Nephron progenitor cell (in vitro differentiated cells): ENCODE data around the gene DPP6.

Experiments
- DNase-seq: peaks from one replicate; pipeline ENCODE4 v3.0.0; 2021
- H3K27ac Mint-ChIP-seq: 2 replicates; pipeline ENCODE4 v1.8.0; 2021; ENCODE audit warnings: mild to moderate bottlenecking, moderate library complexity, mixed read lengths
- H3K27me3 Mint-ChIP-seq: 2 replicates; pipeline ENCODE4 v1.8.0; 2021; ENCODE audit warnings: mild to moderate bottlenecking, low read depth, mixed read lengths; ENCODE audit not compliant: poor library complexity
- H3K36me3 Mint-ChIP-seq: 2 replicates; pipeline ENCODE4 v1.8.0; 2021; ENCODE audit warnings: low read depth, mixed read lengths
- H3K4me1 Mint-ChIP-seq: 2 replicates; pipeline ENCODE4 v1.8.0; 2021; ENCODE audit warnings: mixed read lengths
- H3K4me3 Mint-ChIP-seq: 2 replicates; pipeline ENCODE4 v1.8.0; 2021; ENCODE audit warnings: mild to moderate bottlenecking, moderate library complexity, mixed read lengths
- H3K9me3 Mint-ChIP-seq: 2 replicates; pipeline ENCODE4 v1.8.0; 2021; ENCODE audit warnings: mild to moderate bottlenecking, moderate library complexity, mixed read lengths
- TF ChIP-seq, protein P1 (sequence below): fragments of 200-600 bp; sonication (generic); IDR thresholded peaks from 2 replicates; pipeline ENCODE4 v1.5.0; 2021; ENCODE audit warnings: antibody characterized with exemption

The DPP6 gene

DNA sequence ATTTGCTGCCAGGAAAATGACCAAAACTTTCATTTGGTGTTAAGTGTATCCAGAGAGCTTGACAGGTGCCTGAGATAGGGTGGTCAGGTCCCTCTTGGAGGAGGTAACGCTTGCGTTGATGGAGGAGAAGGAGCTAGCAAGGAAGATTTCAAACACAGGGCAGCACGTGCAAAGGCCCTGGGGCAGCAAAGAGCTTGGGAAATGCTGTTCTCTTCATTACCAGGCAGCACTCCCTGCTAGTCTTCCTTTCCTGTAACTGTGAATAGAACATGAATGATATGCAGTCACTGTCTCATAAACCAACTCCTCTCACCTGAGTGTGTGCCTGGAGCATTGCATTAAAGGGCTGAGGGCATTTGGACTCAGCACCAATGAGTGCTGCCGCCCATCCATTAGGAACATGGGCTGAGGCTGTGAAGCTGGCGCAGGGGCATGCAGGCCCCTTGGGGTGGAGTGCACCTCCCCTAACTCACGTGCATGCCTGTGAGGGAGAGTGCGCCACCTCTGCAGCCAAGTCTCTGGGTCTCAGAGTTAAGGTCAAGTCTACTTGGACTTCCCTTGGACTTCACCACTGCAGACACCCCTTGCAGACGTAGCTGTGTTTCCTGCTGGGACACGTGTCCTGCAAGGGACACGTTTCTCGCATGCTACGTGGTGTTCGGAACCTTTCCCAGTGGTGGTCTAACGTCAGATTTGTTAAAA, 813.9 kb downstream of the DPP6 start:
- H3K9me3 Mint-ChIP-seq = no peaks in the 10 kb centered on the region
- TF ChIP-seq, protein P1, sequence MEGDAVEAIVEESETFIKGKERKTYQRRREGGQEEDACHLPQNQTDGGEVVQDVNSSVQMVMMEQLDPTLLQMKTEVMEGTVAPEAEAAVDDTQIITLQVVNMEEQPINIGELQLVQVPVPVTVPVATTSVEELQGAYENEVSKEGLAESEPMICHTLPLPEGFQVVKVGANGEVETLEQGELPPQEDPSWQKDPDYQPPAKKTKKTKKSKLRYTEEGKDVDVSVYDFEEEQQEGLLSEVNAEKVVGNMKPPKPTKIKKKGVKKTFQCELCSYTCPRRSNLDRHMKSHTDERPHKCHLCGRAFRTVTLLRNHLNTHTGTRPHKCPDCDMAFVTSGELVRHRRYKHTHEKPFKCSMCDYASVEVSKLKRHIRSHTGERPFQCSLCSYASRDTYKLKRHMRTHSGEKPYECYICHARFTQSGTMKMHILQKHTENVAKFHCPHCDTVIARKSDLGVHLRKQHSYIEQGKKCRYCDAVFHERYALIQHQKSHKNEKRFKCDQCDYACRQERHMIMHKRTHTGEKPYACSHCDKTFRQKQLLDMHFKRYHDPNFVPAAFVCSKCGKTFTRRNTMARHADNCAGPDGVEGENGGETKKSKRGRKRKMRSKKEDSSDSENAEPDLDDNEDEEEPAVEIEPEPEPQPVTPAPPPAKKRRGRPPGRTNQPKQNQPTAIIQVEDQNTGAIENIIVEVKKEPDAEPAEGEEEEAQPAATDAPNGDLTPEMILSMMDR = no peak
- peaks cover 26% of the 10 kb centered on the region for H3K27me3 Mint-ChIP-seq
- H3K36me3 Mint-ChIP-seq = no peaks in the 10 kb centered on the region
- DNase-seq = no peak
- peaks cover 13% of the 10 kb centered on the region for H3K4me1 Mint-ChIP-seq
- H3K4me3 Mint-ChIP-seq = no peak overlapping the region
- H3K27ac Mint-ChIP-seq = no peak overlapping the region

DNA sequence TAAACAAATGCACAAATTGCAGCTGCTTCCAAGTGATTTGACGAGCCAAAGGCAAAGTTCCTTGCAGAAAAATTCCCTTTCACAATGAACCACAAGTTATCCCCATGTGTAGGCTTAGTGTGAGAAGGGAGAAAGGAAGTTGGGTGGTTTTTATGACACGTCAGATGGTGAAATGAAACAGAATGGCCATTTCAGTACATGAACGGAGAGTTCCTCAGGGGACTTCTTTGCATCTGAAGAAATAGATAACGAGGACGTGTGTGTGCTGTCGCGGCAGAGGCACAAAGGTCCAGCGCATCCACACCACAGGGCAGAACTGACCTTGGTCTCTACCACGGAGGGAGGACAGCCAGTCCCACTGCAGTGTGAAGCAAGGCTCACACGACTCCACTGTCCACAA, 814.9 kb downstream of the DPP6 start:
- DNase-seq = no peak
- Mint-ChIP-seq H3K4me3 (no peak overlapping the region), H3K36me3 (no peaks in the 10 kb centered on the region), H3K4me1 (peaks cover 13% of the 10 kb centered on the region), H3K27me3 (peaks cover 31% of the 10 kb centered on the region), H3K27ac (no peak overlapping the region), H3K9me3 (no peaks in the 10 kb centered on the region)
- TF ChIP-seq, protein P1 = no peak

DNA sequence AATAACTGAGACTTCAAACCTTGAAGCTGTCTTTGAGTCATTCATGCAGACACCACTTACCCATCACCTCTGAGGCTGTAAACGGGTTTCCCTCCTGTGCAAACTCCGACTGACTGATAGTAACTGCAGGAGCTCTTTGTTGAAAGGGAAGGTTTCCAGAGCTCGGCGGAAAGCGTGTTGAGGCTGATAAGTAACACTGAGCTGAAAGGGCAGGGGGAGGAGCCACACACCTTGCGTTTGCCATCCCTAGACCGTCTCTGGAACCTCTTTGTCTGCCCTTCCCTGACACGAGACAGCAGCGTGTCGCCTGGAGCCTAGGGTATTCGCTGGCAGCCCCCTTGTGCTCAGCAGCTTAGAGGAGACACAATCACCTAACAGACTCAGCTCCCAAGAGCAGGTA, 816.7 kb downstream of the DPP6 start:
- H3K27ac Mint-ChIP-seq = peak overlapping the region; percentile 26
- DNase-seq = no peak
- no peaks in the 10 kb centered on the region for H3K36me3 Mint-ChIP-seq
- peak overlapping the region; percentile 51 for H3K4me3 Mint-ChIP-seq
- H3K4me1 Mint-ChIP-seq = peaks cover 13% of the 10 kb centered on the region
- H3K9me3 Mint-ChIP-seq = no peaks in the 10 kb centered on the region
- TF ChIP-seq, protein P1 = no peak
- H3K27me3 Mint-ChIP-seq = peaks cover 25% of the 10 kb centered on the region

DNA sequence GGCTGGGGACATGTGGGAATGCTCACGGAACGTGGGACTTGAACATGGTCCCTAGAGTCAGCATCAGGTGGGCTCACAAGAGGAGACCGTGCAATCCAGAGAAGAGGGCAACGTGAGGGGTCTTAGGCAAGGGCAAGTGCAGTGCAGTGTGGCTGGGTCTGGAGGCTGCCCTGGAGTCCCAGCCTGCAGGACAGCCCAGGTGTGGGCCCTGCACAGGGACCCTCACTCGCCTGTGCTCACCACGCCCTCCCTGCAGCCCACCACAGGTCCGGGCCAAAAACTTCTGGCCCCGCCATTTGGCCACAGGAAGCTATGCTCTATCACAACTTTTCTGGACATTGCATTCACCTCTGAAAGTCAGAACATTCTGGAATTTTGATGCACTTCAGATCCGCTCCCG, 817.2 kb downstream of the DPP6 start:
- DNase-seq = no peak
- H3K27ac Mint-ChIP-seq = peak overlapping the region; percentile 26
- H3K9me3 Mint-ChIP-seq = no peaks in the 10 kb centered on the region
- peaks cover 13% of the 10 kb centered on the region for H3K4me1 Mint-ChIP-seq
- no peaks in the 10 kb centered on the region for H3K36me3 Mint-ChIP-seq
- TF ChIP-seq, protein P1 = no peak
- H3K4me3 Mint-ChIP-seq = no peak overlapping the region
- peaks cover 25% of the 10 kb centered on the region for H3K27me3 Mint-ChIP-seq

- H3K27me3 Mint-ChIP-seq = peaks cover 19% of the 10 kb centered on the region
- no peaks in the 10 kb centered on the region for H3K9me3 Mint-ChIP-seq
- H3K4me3 Mint-ChIP-seq = no peak overlapping the region
- no peak for DNase-seq
- no peak overlapping the region for H3K27ac Mint-ChIP-seq
- TF ChIP-seq, protein P1 = no peak
- H3K36me3 Mint-ChIP-seq = no peaks in the 10 kb centered on the region
- H3K4me1 Mint-ChIP-seq = peaks cover 13% of the 10 kb centered on the region
Measured at GRCh38 chr7:154871507-154871906, 819.3 kb downstream of the DPP6 start.
